ENCODE measurements around the gene NPC1.

Gene NPC1

GRCh38 chr18:23526501-23527063, 59.7 kb downstream of the NPC1 start:
- in situ Hi-C loops (cut with MboI; ENCODE audit: low sequenced_read_pairs): no loop called here

GRCh38 chr18:23524213-23524707, 62.0 kb downstream of the NPC1 start:
- in situ Hi-C loops (cut with MboI; ENCODE audit: low sequenced_read_pairs): loop anchor here (25.0 kb wide), 1 partner anchor 288 kb away; no protein-coding TSS in a partner anchor

- in situ Hi-C loops (cut with MboI; ENCODE audit: low sequenced_read_pairs): loop anchor here (25.0 kb wide), 1 partner anchor 289 kb away; no protein-coding TSS in a partner anchor
Observed at GRCh38 chr18:23523429-23524212, 62.7 kb downstream of the NPC1 start.

GRCh38 chr18:23521907-23522306, 64.4 kb downstream of the NPC1 start:
- in situ Hi-C loops (cut with MboI; ENCODE audit: low sequenced_read_pairs): loop anchor here (25.0 kb wide), 1 partner anchor 290 kb away; no protein-coding TSS in a partner anchor

GRCh38 chr18:23521271-23521670, 65.0 kb downstream of the NPC1 start:
- in situ Hi-C loops (cut with MboI; ENCODE audit: low sequenced_read_pairs): loop anchor here (25.0 kb wide), 1 partner anchor 291 kb away; no protein-coding TSS in a partner anchor

- in situ Hi-C loops (cut with MboI; ENCODE audit: low sequenced_read_pairs): loop anchor here (25.0 kb wide), 1 partner anchor 293 kb away; no protein-coding TSS in a partner anchor
Observed at GRCh38 chr18:23519734-23520133, 66.6 kb downstream of the NPC1 start.

- in situ Hi-C loops (cut with MboI; ENCODE audit: low sequenced_read_pairs): loop anchor here (25.0 kb wide), 1 partner anchor 296 kb away; no protein-coding TSS in a partner anchor
Observed at GRCh38 chr18:23515911-23516546, 70.3 kb downstream of the NPC1 start.

GRCh38 chr18:23512641-23513040, 73.7 kb downstream of the NPC1 start:
- in situ Hi-C loops (cut with MboI; ENCODE audit: low sequenced_read_pairs): loop anchor here (25.0 kb wide), 1 partner anchor 300 kb away; no protein-coding TSS in a partner anchor

- in situ Hi-C loops (cut with MboI; ENCODE audit: low sequenced_read_pairs): loop anchor here (25.0 kb wide), 1 partner anchor 300 kb away; no protein-coding TSS in a partner anchor
Observed at GRCh38 chr18:23512216-23512615, 74.1 kb downstream of the NPC1 start.

- in situ Hi-C loops (cut with MboI; ENCODE audit: low sequenced_read_pairs): loop anchor here (25.0 kb wide), 1 partner anchor 301 kb away; no protein-coding TSS in a partner anchor
Observed at GRCh38 chr18:23510923-23511322, 75.4 kb downstream of the NPC1 start.

GRCh38 chr18:23506393-23506792, 79.9 kb downstream of the NPC1 start:
- in situ Hi-C loops (cut with MboI; ENCODE audit: low sequenced_read_pairs): loop anchor here (25.0 kb wide), 1 partner anchor 306 kb away; no protein-coding TSS in a partner anchor

GRCh38 chr18:23504720-23505119, 81.6 kb downstream of the NPC1 start:
- in situ Hi-C loops (cut with MboI; ENCODE audit: low sequenced_read_pairs): loop anchor here (25.0 kb wide), 1 partner anchor 308 kb away; no protein-coding TSS in a partner anchor

GRCh38 chr18:23503963-23504344, 82.4 kb downstream of the NPC1 start:
- in situ Hi-C loops (cut with MboI; ENCODE audit: low sequenced_read_pairs): loop anchor here (25.0 kb wide), 1 partner anchor 308 kb away; no protein-coding TSS in a partner anchor

- in situ Hi-C loops (cut with MboI; ENCODE audit: low sequenced_read_pairs): loop anchor here (25.0 kb wide), 1 partner anchor 309 kb away; no protein-coding TSS in a partner anchor
Observed at GRCh38 chr18:23503038-23503962, 83.0 kb downstream of the NPC1 start, which contains the start of gene RMC1. Gene RMC1, plus strand, starts transcription at chr18:23503511. Its CDS starts 108 bp downstream, at chr18:23503619.

- in situ Hi-C loops (cut with MboI; ENCODE audit: low sequenced_read_pairs): loop anchor here (25.0 kb wide), 1 partner anchor 310 kb away; no protein-coding TSS in a partner anchor
Observed at GRCh38 chr18:23502516-23503037, 83.7 kb downstream of the NPC1 start.

- in situ Hi-C loops (cut with MboI; ENCODE audit: low sequenced_read_pairs): loop anchor here (25.0 kb wide), 1 partner anchor 311 kb away; no protein-coding TSS in a partner anchor
Observed at GRCh38 chr18:23501626-23502025, 84.7 kb downstream of the NPC1 start.

- in situ Hi-C loops (cut with MboI; ENCODE audit: low sequenced_read_pairs): no loop called here
Observed at GRCh38 chr18:23499291-23499781, 87.0 kb downstream of the NPC1 start.

GRCh38 chr18:23498877-23499276, 87.4 kb downstream of the NPC1 start:
- in situ Hi-C loops (cut with MboI; ENCODE audit: low sequenced_read_pairs): no loop called here

GRCh38 chr18:23498117-23498516, 88.2 kb downstream of the NPC1 start:
- in situ Hi-C loops (cut with MboI; ENCODE audit: low sequenced_read_pairs): no loop called here
